Parathyroid adenoma (tissue), 2 donors: ENCODE results near the gene TNRC6B.
"Not testable (repeated sequence)": the region's sequence is repeated elsewhere in the genome, so short reads cannot be mapped to it uniquely, and the experiment has no call there.

Source experiments
- H2AFZ ChIP-seq: fragments of 300-600 bp; sonication (generic); one replicate; pipeline ENCODE4 v1.7.0; 2017; ENCODE audit warnings: antibody characterized with exemption, mild to moderate bottlenecking
- H3K27ac ChIP-seq: fragments of 300-600 bp; sonication (generic); one replicate; pipeline ENCODE4 v1.7.0; 2017
- H3K27me3 ChIP-seq: fragments of 300-600 bp; sonication (generic); one replicate; pipeline ENCODE4 v1.7.0; 2017; ENCODE audit warnings: low read length; ENCODE audit not compliant: control insufficient read depth, insufficient read depth
- H3K36me3 ChIP-seq: fragments of 300-600 bp; sonication (generic); one replicate; pipeline ENCODE4 v1.7.0; 2017; ENCODE audit warnings: low read length; ENCODE audit not compliant: control insufficient read depth, insufficient read depth
- H3K4me1 ChIP-seq: fragments of 300-600 bp; sonication (generic); one replicate; pipeline ENCODE4 v1.7.0; 2017; ENCODE audit warnings: control low read depth
- H3K4me2 ChIP-seq: fragments of 300-600 bp; sonication (generic); one replicate; pipeline ENCODE4 v1.7.0; 2017; ENCODE audit warnings: low read length
- H3K4me3 ChIP-seq: fragments of 300-600 bp; sonication (generic); one replicate; pipeline ENCODE4 v1.7.0; 2017; ENCODE audit warnings: low read depth, low read length
- H3K79me2 ChIP-seq: fragments of 300-600 bp; sonication (generic); one replicate; pipeline ENCODE4 v1.7.0; 2017; ENCODE audit warnings: control low read depth
- H3K9ac ChIP-seq: fragments of 300-600 bp; sonication (generic); one replicate; pipeline ENCODE4 v1.7.0; 2017; ENCODE audit warnings: mild to moderate bottlenecking
- H3K9me3 ChIP-seq: fragments of 300-600 bp; sonication (generic); one replicate; pipeline ENCODE4 v1.7.0; 2017; ENCODE audit warnings: low read length; ENCODE audit not compliant: control insufficient read depth
- TF ChIP-seq, protein P1 (sequence below): fragments of 300-600 bp; sonication (generic); IDR thresholded peaks from one replicate; pipeline ENCODE4 v1.7.0; 2017; ENCODE audit warnings: antibody characterized with exemption, mild to moderate bottlenecking
- donor health status: primary hyperparathyroidism.

TNRC6B gene

DNA sequence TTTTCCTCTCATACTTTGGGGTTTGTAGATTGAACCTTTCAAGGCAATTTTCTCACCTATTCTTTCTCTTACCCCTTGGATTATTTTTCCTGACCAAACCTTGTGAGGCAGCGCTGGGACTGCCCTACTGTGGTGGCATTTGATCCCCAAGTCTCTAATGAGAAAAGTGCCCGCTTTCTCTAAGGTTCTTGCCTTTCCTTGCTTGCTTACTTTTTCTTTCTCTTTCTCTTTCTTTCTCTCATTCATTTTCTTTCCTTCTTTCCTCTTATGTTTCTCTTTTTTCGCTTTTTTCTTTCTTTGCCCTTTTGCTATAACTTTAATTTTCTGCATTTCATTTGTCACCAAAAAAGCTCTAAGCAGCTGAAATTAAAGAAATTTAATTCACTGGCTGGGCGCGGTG, 127.9 kb downstream of the TNRC6B start:
- Histone ChIP-seq H3K36me3 (no peaks in the 10 kb centered on the region), H3K4me3 (no peak overlapping the region), H3K4me2 (no peak overlapping the region), H3K27me3 (no peaks in the 10 kb centered on the region), H3K9me3 (no peaks in the 10 kb centered on the region), H3K9ac (no peak overlapping the region), H3K4me1 (peaks cover 4% of the 10 kb centered on the region), H3K27ac (no peak overlapping the region), H3K79me2 (no peaks in the 10 kb centered on the region), H2AFZ (no peak overlapping the region)
- TF ChIP-seq, protein P1, sequence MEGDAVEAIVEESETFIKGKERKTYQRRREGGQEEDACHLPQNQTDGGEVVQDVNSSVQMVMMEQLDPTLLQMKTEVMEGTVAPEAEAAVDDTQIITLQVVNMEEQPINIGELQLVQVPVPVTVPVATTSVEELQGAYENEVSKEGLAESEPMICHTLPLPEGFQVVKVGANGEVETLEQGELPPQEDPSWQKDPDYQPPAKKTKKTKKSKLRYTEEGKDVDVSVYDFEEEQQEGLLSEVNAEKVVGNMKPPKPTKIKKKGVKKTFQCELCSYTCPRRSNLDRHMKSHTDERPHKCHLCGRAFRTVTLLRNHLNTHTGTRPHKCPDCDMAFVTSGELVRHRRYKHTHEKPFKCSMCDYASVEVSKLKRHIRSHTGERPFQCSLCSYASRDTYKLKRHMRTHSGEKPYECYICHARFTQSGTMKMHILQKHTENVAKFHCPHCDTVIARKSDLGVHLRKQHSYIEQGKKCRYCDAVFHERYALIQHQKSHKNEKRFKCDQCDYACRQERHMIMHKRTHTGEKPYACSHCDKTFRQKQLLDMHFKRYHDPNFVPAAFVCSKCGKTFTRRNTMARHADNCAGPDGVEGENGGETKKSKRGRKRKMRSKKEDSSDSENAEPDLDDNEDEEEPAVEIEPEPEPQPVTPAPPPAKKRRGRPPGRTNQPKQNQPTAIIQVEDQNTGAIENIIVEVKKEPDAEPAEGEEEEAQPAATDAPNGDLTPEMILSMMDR: no peak

- no peak overlapping the region for H3K27ac ChIP-seq
- H3K4me1 ChIP-seq: peaks cover 7% of the 10 kb centered on the region
- H2AFZ ChIP-seq: no peak overlapping the region
- H3K4me2 ChIP-seq: no peak overlapping the region
- no peaks in the 10 kb centered on the region for H3K36me3 ChIP-seq
- TF ChIP-seq, protein P1: no peak
- H3K9me3 ChIP-seq: no peaks in the 10 kb centered on the region
- no peak overlapping the region for H3K4me3 ChIP-seq
- no peak overlapping the region for H3K9ac ChIP-seq
- no peaks in the 10 kb centered on the region for H3K79me2 ChIP-seq
- no peaks in the 10 kb centered on the region for H3K27me3 ChIP-seq
Observed at GRCh38 chr22:40308999-40309573, 131.4 kb downstream of the TNRC6B start.

- Histone ChIP-seq H3K27ac (no peak overlapping the region), H2AFZ (no peak overlapping the region), H3K79me2 (no peaks in the 10 kb centered on the region), H3K9ac (no peak overlapping the region), H3K36me3 (no peaks in the 10 kb centered on the region), H3K27me3 (no peaks in the 10 kb centered on the region), H3K4me2 (no peak overlapping the region), H3K4me3 (no peak overlapping the region), H3K9me3 (no peaks in the 10 kb centered on the region), H3K4me1 (peaks cover 7% of the 10 kb centered on the region)
- TF ChIP-seq, protein P1: no peak
Observed at GRCh38 chr22:40309631-40310030, 131.9 kb downstream of the TNRC6B start.

DNA sequence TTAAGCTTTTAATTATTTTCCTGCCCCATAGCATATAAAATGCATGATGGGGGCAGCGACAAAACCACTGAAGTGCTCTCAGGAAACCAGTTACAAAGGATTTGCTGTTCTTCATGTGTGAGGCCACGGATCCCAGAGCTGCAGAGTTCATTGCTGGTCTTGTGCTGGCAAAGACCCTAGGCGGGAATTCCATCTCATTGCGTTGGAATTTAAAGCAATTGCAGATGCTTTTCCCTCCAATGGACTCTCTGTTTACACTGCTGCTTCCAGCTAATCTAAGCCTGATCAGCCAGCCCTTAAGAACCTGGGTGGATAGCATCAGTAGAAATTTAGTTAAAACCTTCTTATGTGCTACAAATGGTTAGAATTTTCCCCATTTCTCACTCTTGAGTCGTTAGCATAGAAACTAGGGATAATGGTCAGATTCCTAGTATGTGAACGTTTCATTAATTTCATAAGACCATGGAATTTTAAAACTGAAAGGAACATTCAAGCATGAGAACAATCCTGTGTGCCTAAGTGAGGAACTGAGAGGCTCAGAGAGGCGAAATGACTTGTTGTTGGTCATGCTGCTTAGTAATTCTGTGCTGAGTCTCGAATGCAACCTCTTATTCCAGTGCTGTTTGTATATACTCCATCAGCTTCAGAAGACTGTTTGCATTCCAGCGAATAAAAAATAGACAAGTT, 132.5 kb downstream of the TNRC6B start:
- no peaks in the 10 kb centered on the region for H3K36me3 ChIP-seq
- H3K4me2 ChIP-seq: no peak overlapping the region
- H3K9me3 ChIP-seq: no peaks in the 10 kb centered on the region
- H2AFZ ChIP-seq: no peak overlapping the region
- H3K27ac ChIP-seq: no peak overlapping the region
- TF ChIP-seq, protein P1: no peak
- H3K27me3 ChIP-seq: no peaks in the 10 kb centered on the region
- H3K9ac ChIP-seq: no peak overlapping the region
- no peaks in the 10 kb centered on the region for H3K79me2 ChIP-seq
- no peak overlapping the region for H3K4me3 ChIP-seq
- H3K4me1 ChIP-seq: peaks cover 7% of the 10 kb centered on the region

DNA sequence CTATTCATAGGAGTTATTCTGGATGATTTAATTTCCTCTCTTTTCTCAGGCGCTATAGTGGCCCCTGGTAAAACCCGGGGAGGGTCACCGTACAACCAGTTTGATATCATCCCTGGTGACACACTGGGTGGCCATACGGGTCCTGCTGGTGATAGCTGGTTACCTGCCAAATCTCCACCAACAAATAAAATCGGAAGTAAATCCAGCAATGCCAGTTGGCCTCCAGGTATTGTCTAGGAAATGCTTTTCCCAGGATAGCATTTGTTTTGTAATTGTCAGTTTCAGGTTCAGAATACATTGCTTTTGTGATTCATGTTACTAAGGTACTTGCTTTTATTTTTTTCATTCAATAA, 133.0 kb downstream of the TNRC6B start:
- no peaks in the 10 kb centered on the region for H3K79me2 ChIP-seq
- H3K4me3 ChIP-seq: no peak overlapping the region
- H3K9ac ChIP-seq: no peak overlapping the region
- peaks cover 7% of the 10 kb centered on the region for H3K4me1 ChIP-seq
- H3K36me3 ChIP-seq: no peaks in the 10 kb centered on the region
- TF ChIP-seq, protein P1: no peak
- no peak overlapping the region for H3K27ac ChIP-seq
- H3K9me3 ChIP-seq: no peaks in the 10 kb centered on the region
- H3K4me2 ChIP-seq: no peak overlapping the region
- no peak overlapping the region for H2AFZ ChIP-seq
- no peaks in the 10 kb centered on the region for H3K27me3 ChIP-seq

DNA sequence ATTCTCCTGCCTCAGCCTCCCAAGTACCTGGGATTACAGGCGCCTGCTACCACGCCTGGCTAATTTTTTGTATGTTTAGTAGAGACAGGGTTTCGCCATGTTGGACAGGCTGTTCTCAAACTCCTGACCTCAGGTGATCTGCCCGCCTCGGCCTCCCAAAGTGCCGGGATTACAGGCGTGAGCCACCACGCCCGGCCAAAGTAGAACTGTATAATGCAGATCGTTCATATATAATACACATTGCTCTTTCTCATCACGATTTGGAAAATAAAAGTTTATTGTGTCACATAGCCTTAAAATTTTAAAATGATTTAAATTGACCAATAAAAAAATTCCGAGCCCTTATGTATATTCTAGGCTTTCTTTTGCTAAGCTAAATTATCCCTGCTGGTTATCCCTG, 133.9 kb downstream of the TNRC6B start:
- H3K27ac ChIP-seq, H2AFZ ChIP-seq, H3K4me3 ChIP-seq, H3K9me3 ChIP-seq, H3K4me1 ChIP-seq, H3K27me3 ChIP-seq, H3K9ac ChIP-seq, H3K79me2 ChIP-seq, H3K36me3 ChIP-seq, H3K4me2 ChIP-seq: not testable (repeated sequence)
